Measurements from ENCODE around the gene ATRX. TPM values are rescaled to one million over a fixed set of nuclear protein-coding genes. Genes with fewer than 3 reads are reported as not detected.

Gene ATRX
- total RNA-seq, 1 experiment from 2014 or later, result 85.8 TPM

DNA sequence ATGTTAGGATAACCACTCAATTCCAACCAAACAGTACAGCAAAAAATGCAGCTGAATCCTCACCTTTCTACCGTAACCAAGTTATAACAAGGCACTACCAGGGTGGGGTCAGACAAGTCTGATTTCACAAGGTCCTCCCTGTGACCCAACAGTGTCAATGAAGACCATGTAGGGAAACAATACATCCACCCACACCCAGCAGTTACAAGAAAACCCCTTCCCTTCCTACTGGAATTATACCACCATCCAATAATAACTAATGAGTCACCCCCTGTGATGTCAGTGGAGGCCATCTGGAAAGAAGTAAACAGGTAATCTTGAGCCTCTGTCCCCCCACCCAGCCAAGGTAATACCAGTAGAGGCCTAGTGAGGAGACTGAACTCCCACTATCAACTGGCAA, 221.2 kb downstream of the ATRX start:
- POLR2A ChIA-PET, result no interaction called here
- TF ChIP-seq, protein P1, sequence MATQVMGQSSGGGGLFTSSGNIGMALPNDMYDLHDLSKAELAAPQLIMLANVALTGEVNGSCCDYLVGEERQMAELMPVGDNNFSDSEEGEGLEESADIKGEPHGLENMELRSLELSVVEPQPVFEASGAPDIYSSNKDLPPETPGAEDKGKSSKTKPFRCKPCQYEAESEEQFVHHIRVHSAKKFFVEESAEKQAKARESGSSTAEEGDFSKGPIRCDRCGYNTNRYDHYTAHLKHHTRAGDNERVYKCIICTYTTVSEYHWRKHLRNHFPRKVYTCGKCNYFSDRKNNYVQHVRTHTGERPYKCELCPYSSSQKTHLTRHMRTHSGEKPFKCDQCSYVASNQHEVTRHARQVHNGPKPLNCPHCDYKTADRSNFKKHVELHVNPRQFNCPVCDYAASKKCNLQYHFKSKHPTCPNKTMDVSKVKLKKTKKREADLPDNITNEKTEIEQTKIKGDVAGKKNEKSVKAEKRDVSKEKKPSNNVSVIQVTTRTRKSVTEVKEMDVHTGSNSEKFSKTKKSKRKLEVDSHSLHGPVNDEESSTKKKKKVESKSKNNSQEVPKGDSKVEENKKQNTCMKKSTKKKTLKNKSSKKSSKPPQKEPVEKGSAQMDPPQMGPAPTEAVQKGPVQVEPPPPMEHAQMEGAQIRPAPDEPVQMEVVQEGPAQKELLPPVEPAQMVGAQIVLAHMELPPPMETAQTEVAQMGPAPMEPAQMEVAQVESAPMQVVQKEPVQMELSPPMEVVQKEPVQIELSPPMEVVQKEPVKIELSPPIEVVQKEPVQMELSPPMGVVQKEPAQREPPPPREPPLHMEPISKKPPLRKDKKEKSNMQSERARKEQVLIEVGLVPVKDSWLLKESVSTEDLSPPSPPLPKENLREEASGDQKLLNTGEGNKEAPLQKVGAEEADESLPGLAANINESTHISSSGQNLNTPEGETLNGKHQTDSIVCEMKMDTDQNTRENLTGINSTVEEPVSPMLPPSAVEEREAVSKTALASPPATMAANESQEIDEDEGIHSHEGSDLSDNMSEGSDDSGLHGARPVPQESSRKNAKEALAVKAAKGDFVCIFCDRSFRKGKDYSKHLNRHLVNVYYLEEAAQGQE (IDR thresholded peaks at IDR 0.05; ENCODE audit: insufficient read depth in 1 of 2, low read depth in 2 of 2, low read length in 1 of 2), result no peak
- TF ChIP-seq, protein P2, sequence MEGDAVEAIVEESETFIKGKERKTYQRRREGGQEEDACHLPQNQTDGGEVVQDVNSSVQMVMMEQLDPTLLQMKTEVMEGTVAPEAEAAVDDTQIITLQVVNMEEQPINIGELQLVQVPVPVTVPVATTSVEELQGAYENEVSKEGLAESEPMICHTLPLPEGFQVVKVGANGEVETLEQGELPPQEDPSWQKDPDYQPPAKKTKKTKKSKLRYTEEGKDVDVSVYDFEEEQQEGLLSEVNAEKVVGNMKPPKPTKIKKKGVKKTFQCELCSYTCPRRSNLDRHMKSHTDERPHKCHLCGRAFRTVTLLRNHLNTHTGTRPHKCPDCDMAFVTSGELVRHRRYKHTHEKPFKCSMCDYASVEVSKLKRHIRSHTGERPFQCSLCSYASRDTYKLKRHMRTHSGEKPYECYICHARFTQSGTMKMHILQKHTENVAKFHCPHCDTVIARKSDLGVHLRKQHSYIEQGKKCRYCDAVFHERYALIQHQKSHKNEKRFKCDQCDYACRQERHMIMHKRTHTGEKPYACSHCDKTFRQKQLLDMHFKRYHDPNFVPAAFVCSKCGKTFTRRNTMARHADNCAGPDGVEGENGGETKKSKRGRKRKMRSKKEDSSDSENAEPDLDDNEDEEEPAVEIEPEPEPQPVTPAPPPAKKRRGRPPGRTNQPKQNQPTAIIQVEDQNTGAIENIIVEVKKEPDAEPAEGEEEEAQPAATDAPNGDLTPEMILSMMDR (IDR thresholded peaks at IDR 0.05), result no peak
- TF ChIP-seq SIN3A (IDR thresholded peaks at IDR 0.05; ENCODE audit: borderline replicate concordance, insufficient read depth, low read depth, low read length) (no peak), POLR2AphosphoS5 (IDR thresholded peaks at IDR 0.05; ENCODE audit: low read depth, low read length) (no peak), TCF7L2 (IDR thresholded peaks at IDR 0.05; ENCODE audit: low read depth, low read length) (no peak)
- in situ Hi-C loops (cut with HindIII; ENCODE audit: low pct_unique_long_range_greater_than_20kb, low sequenced_read_pairs), result no loop called here

DNA sequence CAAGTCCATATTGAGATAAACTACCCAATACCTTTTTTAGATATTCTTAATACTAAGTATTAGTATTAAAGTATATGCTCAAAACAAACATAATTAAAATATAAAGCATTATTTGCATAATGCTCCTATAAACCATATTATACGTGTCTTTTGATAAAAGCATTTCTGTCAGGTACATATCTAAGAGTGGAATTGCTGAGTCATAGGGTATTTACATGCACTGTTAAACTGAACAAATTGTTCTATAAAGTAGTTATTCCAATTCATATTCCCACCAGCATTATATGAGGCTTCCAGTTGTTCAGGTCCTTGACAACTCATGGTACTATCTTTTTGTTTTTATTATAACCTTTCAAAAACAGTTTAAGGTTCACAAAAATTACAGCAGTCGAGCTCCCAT, 224.6 kb downstream of the ATRX start:
- no peak overlapping the region for H3K4me3 ChIP-seq (ENCODE audit: low read depth in 2 of 2, low read length in 2 of 2)
- H3K36me3 ChIP-seq (ENCODE audit: control insufficient read depth, insufficient read depth, low read length), result peaks cover 5% of the 10 kb centered on the region; the same call in 1 of the 2 replicates
- no peaks in the 10 kb centered on the region for H3K27me3 ChIP-seq (ENCODE audit: control insufficient read depth, insufficient read depth, low read length)
- intact Hi-C loops (cut with micrococcal nuclease; ENCODE audit: unreplicated experiment) (no loop called here), in situ Hi-C loops (cut with HindIII; ENCODE audit: low pct_unique_long_range_greater_than_20kb, low sequenced_read_pairs) (no loop called here)
- ChIA-PET CTCF (no interaction called here), POLR2A (no interaction called here)
- no peaks in the 10 kb centered on the region for H3K4me1 ChIP-seq (ENCODE audit: control insufficient read depth, insufficient read depth, low read length)
- no peak overlapping the region for H3K27ac ChIP-seq (ENCODE audit: low read length)
- no peaks in the 10 kb centered on the region for H3K9me3 ChIP-seq (ENCODE audit: control insufficient read depth, insufficient read depth, low read depth, low read length)
- ATAC-seq (no peak), DNase-seq (ENCODE audit: low read depth, low spot score) (no peak)
- BruUV-seq (replicated peaks), result no TSS peak
- TF ChIP-seq SIN3A (IDR thresholded peaks at IDR 0.05; ENCODE audit: borderline replicate concordance, insufficient read depth, low read depth, low read length) (no peak), TCF7L2 (IDR thresholded peaks at IDR 0.05; ENCODE audit: low read depth, low read length) (no peak), POLR2AphosphoS5 (IDR thresholded peaks at IDR 0.05; ENCODE audit: low read depth, low read length) (no peak)
- TF ChIP-seq, protein P1 (IDR thresholded peaks at IDR 0.05; ENCODE audit: insufficient read depth in 1 of 2, low read depth in 2 of 2, low read length in 1 of 2), result no peak
- TF ChIP-seq, protein P2 (IDR thresholded peaks at IDR 0.05), result no peak

More for the DNA sequence above, 221.2 kb downstream of the ATRX start:
- H3K27me3 ChIP-seq (ENCODE audit: control insufficient read depth, insufficient read depth, low read length), result no peaks in the 10 kb centered on the region
- DNase-seq (ENCODE audit: low read depth, low spot score) (no peak), ATAC-seq (no peak)
- intact Hi-C loops (cut with micrococcal nuclease; ENCODE audit: unreplicated experiment), result no loop called here
- no peak overlapping the region for H3K27ac ChIP-seq (ENCODE audit: low read length)
- CTCF ChIA-PET, result no interaction called here
- no peaks in the 10 kb centered on the region for H3K36me3 ChIP-seq (ENCODE audit: control insufficient read depth, insufficient read depth, low read length)
- no peak overlapping the region for H3K4me3 ChIP-seq (ENCODE audit: low read depth in 2 of 2, low read length in 2 of 2)
- BruUV-seq (replicated peaks), result no TSS peak
- H3K9me3 ChIP-seq (ENCODE audit: control insufficient read depth, insufficient read depth, low read depth, low read length), result no peaks in the 10 kb centered on the region
- H3K4me1 ChIP-seq (ENCODE audit: control insufficient read depth, insufficient read depth, low read length), result no peaks in the 10 kb centered on the region

Data from Panc1 (cell line).